Left lung (tissue), 10 donors: ENCODE data around the gene KASH5. TPM values are rescaled to one million over a fixed set of nuclear protein-coding genes. Genes with fewer than 3 reads are reported as not detected.

Experiments
- ATAC-seq: fragments of 200-7000 bp; cut with Tn5 transposase; one replicate; pipeline ENCODE4 v1.9.1; 2020; ENCODE audit warnings: moderate library complexity
- DNase-seq, 4 donors: peaks; one replicate each; pipeline ENCODE4 v3.0.0-alpha.2; 2013 to 2020
- H3K27ac ChIP-seq, 2 donors: fragments of 200-600 bp; sonication (generic) in 1 of 2; one replicate each; pipeline versions ENCODE4 v1.5.0 to v1.8.0; 2020 to 2021
- H3K27me3 ChIP-seq, 2 donors: fragments of 200-600 bp; sonication (generic) in 1 of 2; one replicate each; pipeline versions ENCODE4 v1.5.0 to v1.8.0; 2020 to 2021
- H3K36me3 ChIP-seq, 2 donors: fragments of 200-600 bp; sonication (generic) in 1 of 2; one replicate each; pipeline versions ENCODE4 v1.5.0 to v1.8.0; 2020 to 2021
- H3K4me1 ChIP-seq, 2 donors: fragments of 200-600 bp; one replicate each; pipeline ENCODE4 v1.8.0; 2021
- H3K4me3 ChIP-seq, 2 donors: fragments of 200-600 bp; sonication (generic) in 1 of 2; one replicate each; pipeline versions ENCODE4 v1.5.0 to v1.8.0; 2020 to 2021; ENCODE audit warnings: mild to moderate bottlenecking in 1 of 2
- H3K9me3 ChIP-seq, 2 donors: fragments of 200-600 bp; sonication (generic) in 1 of 2; one replicate each; pipeline versions ENCODE4 v1.5.0 to v1.8.0; 2020 to 2021
- CTCF ChIP-seq, 2 donors: fragments of 200-600 bp; sonication (generic) in 1 of 2; IDR thresholded peaks; one replicate each; pipeline versions ENCODE4 v1.5.0 to v1.8.0; 2021; ENCODE audit warnings: antibody characterized with exemption in 2 of 2
- intact Hi-C, 2 donors: fragments of 100-400 bp; cut with DNase I; formaldehyde crosslinking; loops; one replicate each; pipeline versions ENCODE4 v1.11.2 to v1.14.2; 2022
- polyA plus RNA-seq, 6 donors: library from polyadenylated mRNA; unstranded; fragments of 120-200 nt; gene quantifications; one replicate each; pipeline ENCODE4 v1.2.1, GENCODE V29; 2013; ENCODE audit not compliant: insufficient read length in 6 of 6
- total RNA-seq, 2 donors: library from RNA; stranded (reverse); fragmentation: NEBNext Ultra II Directional; extraction: Animal tissue kit (Norgen Biotek cat#: 25700); gene quantifications; one replicate each; pipeline ENCODE4 v1.2.1, GENCODE V29; 2021
- donor health status: DM: no; HTN: yes; CAD: no.
- donor health status: DM: no; HTN: no; CAD: no.

The KASH5 gene
- total and polyA plus RNA-seq, 8 donors = 0.84 to 3.6 TPM; not detected in 6

- Histone ChIP-seq H3K4me3 (no peak overlapping the region), H3K9me3 (no peaks in the 10 kb centered on the region), H3K4me1 (peaks cover 3 to 18% of the 10 kb centered on the region in 2 donors), H3K27me3 (peaks cover 0 to 10% of the 10 kb centered on the region in 2 donors), H3K27ac (peak overlapping the region; percentile 7 to 50), H3K36me3 (peaks cover 0 to 34% of the 10 kb centered on the region in 2 donors)
- intact Hi-C loops = no loop called here
- TF ChIP-seq CTCF (IDR thresholded peaks at IDR 0.05) = no peak
- DNase-seq = no peak
- no peak for ATAC-seq
These were observed 31.7 kb upstream of the KASH5 start for GRCh38 chr19:49356382-49356781.

GRCh38 chr19:49357186-49357585, 30.9 kb upstream of the KASH5 start:
- Histone ChIP-seq H3K4me3 (no peak overlapping the region), H3K27ac (no peak overlapping the region), H3K9me3 (no peaks in the 10 kb centered on the region), H3K4me1 (peaks cover 3 to 19% of the 10 kb centered on the region in 2 donors), H3K36me3 (peaks cover 0 to 28% of the 10 kb centered on the region in 2 donors), H3K27me3 (peaks cover 0 to 18% of the 10 kb centered on the region in 2 donors)
- intact Hi-C loops = no loop called here
- ATAC-seq (no peak), DNase-seq (no peak)
- no peak for TF ChIP-seq CTCF (IDR thresholded peaks at IDR 0.05)

DNA sequence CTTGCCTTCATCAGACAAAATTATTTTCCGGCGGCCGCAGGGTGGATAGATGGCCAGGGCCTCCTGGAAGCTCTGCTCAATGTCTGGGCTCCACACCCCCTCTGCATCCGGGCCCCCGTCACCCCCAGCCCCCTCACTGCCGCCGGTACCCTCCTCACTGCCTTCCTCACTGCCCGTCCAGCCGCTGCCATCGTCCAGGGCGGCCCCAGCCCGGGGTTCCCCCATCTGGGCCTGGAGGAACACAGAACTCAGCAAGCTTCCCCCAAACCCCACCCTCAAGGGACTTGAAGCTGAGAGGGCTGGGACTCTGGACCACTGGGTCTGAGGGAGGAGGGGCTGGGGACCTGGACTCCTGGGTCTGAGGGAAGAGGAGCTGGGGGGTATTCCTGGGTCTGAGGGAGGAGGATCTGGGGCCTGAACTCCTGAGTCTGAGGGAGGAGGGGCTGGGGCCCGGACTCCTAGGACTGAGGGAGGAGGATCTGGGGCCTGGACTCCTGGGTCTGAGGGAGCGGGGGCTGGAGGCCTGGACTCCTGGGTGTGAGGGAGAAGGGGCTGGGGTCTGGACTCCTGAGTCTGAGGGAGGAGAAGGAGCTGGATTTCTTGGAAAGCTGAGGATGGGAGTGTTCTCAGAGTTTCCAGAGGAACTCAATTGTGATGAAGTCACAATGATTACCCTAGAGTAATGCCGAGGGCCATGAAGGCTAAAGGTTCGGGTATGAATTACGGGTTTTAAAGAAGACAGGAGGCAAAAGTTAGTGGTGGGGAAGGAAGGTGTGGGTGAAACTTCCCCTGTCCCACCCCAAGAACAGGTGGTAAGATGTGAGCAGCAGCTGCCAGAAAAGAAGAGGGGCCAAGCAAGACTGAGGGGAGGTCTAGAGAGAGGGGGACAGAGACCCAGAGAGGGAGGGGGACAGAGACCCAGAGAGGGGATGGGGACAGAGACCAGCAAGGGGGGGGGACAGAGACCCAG, 27.9 kb upstream of the KASH5 start:
- DNase-seq = no peak
- no peak for TF ChIP-seq CTCF (IDR thresholded peaks at IDR 0.05)
- Histone ChIP-seq H3K27ac (no peak overlapping the region), H3K9me3 (no peaks in the 10 kb centered on the region), H3K36me3 (peaks cover 0 to 17% of the 10 kb centered on the region in 2 donors), H3K27me3 (peaks cover 0 to 43% of the 10 kb centered on the region in 2 donors), H3K4me1 (peaks cover 10 to 38% of the 10 kb centered on the region in 2 donors), H3K4me3 (no peak overlapping the region)
- ATAC-seq = no peak
- intact Hi-C loops = no loop called here

DNA sequence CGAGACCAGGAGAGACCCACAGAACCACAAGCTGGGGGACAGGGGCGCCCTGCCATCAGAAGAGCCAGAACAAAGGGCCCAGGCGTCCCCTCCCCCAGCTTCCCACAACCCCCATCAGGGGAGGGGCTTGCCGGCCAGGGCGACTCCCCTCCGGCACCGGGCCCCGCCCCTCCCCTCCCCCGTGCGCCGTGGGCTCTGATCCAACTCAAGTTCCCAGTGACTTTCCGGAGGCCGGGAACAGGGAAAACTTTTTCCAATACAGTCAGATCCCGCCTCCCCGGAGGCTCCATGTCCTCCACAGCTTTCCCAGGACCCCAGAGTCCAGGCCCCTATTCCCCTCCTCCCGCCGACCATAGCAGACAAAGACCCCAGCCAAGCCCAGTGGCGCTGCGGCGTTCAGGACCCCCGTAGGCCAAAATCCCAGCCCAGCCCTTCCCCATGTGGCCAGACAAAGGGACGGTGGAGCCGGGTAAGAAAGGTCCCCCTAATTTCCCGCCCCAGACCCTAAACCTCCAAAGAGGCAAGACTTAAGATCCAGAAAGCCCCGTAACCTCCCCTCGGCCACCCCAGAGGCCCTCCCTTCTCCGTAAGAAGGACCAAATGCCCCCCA, 26.5 kb upstream of the KASH5 start:
- peak; percentile 82 to 96 (median 90) for DNase-seq
- Histone ChIP-seq H3K4me1 (peaks cover 7 to 25% of the 10 kb centered on the region in 2 donors), H3K9me3 (no peaks in the 10 kb centered on the region), H3K27me3 (peaks cover 0 to 43% of the 10 kb centered on the region in 2 donors), H3K4me3 (peak overlapping the region; percentile 55 to 71), H3K36me3 (peaks cover 0 to 17% of the 10 kb centered on the region in 2 donors), H3K27ac (peak overlapping the region; percentile 83 to 90)
- intact Hi-C loops = no loop called here
- ATAC-seq = peak; percentile 54
- no peak for TF ChIP-seq CTCF (IDR thresholded peaks at IDR 0.05)
